Parathyroid adenoma (tissue), 2 donors: ENCODE data around the gene SP8.
"Not testable (repeated sequence)": the region's sequence is repeated elsewhere in the genome, so short reads cannot be mapped to it uniquely, and the experiment has no call there.

Experiments
- H2AFZ ChIP-seq: fragments of 300-600 bp; sonication (generic); one replicate; pipeline ENCODE4 v1.7.0; 2017; ENCODE audit warnings: antibody characterized with exemption, mild to moderate bottlenecking
- H3K27ac ChIP-seq: fragments of 300-600 bp; sonication (generic); one replicate; pipeline ENCODE4 v1.7.0; 2017
- H3K27me3 ChIP-seq: fragments of 300-600 bp; sonication (generic); one replicate; pipeline ENCODE4 v1.7.0; 2017; ENCODE audit warnings: low read length; ENCODE audit not compliant: control insufficient read depth, insufficient read depth
- H3K36me3 ChIP-seq: fragments of 300-600 bp; sonication (generic); one replicate; pipeline ENCODE4 v1.7.0; 2017; ENCODE audit warnings: low read length; ENCODE audit not compliant: control insufficient read depth, insufficient read depth
- H3K4me1 ChIP-seq: fragments of 300-600 bp; sonication (generic); one replicate; pipeline ENCODE4 v1.7.0; 2017; ENCODE audit warnings: control low read depth
- H3K4me2 ChIP-seq: fragments of 300-600 bp; sonication (generic); one replicate; pipeline ENCODE4 v1.7.0; 2017; ENCODE audit warnings: low read length
- H3K4me3 ChIP-seq: fragments of 300-600 bp; sonication (generic); one replicate; pipeline ENCODE4 v1.7.0; 2017; ENCODE audit warnings: low read depth, low read length
- H3K79me2 ChIP-seq: fragments of 300-600 bp; sonication (generic); one replicate; pipeline ENCODE4 v1.7.0; 2017; ENCODE audit warnings: control low read depth
- H3K9ac ChIP-seq: fragments of 300-600 bp; sonication (generic); one replicate; pipeline ENCODE4 v1.7.0; 2017; ENCODE audit warnings: mild to moderate bottlenecking
- H3K9me3 ChIP-seq: fragments of 300-600 bp; sonication (generic); one replicate; pipeline ENCODE4 v1.7.0; 2017; ENCODE audit warnings: low read length; ENCODE audit not compliant: control insufficient read depth
- CTCF ChIP-seq: fragments of 300-600 bp; sonication (generic); IDR thresholded peaks from one replicate; pipeline ENCODE4 v1.7.0; 2017; ENCODE audit warnings: antibody characterized with exemption, mild to moderate bottlenecking
- donor health status: primary hyperparathyroidism.

The SP8 gene

GRCh38 chr7:20831451-20831850 lies 44.8 kb upstream of the SP8 start:
- H3K4me2 ChIP-seq, result no peak overlapping the region
- TF ChIP-seq CTCF, result no peak

GRCh38 chr7:20828947-20829346 lies 42.3 kb upstream of the SP8 start:
- no peak overlapping the region for H3K4me2 ChIP-seq
- no peak overlapping the region for H3K27ac ChIP-seq
- H3K79me2 ChIP-seq, result no peaks in the 10 kb centered on the region
- no peak overlapping the region for H3K4me3 ChIP-seq
- no peak overlapping the region for H3K9ac ChIP-seq
- no peaks in the 10 kb centered on the region for H3K4me1 ChIP-seq
- TF ChIP-seq CTCF, result no peak
- no peaks in the 10 kb centered on the region for H3K27me3 ChIP-seq
- no peak overlapping the region for H2AFZ ChIP-seq
- no peaks in the 10 kb centered on the region for H3K9me3 ChIP-seq
- H3K36me3 ChIP-seq, result no peaks in the 10 kb centered on the region

More at GRCh38 chr7:20831451-20831850, 44.8 kb upstream of the SP8 start:
- H3K36me3 ChIP-seq, result no peaks in the 10 kb centered on the region
- H3K27me3 ChIP-seq, result no peaks in the 10 kb centered on the region
- H3K4me1 ChIP-seq, result no peaks in the 10 kb centered on the region
- H2AFZ ChIP-seq, result no peak overlapping the region
- H3K27ac ChIP-seq, result no peak overlapping the region
- H3K9ac ChIP-seq, result no peak overlapping the region
- H3K4me3 ChIP-seq, result no peak overlapping the region
- H3K79me2 ChIP-seq, result no peaks in the 10 kb centered on the region
- no peaks in the 10 kb centered on the region for H3K9me3 ChIP-seq

GRCh38 chr7:20827172-20827571 lies 40.5 kb upstream of the SP8 start:
- TF ChIP-seq CTCF, result no peak

GRCh38 chr7:20826243-20826642 lies 39.6 kb upstream of the SP8 start:
- no peaks in the 10 kb centered on the region for H3K9me3 ChIP-seq
- TF ChIP-seq CTCF, result no peak
- H3K27ac ChIP-seq, result no peak overlapping the region
- H2AFZ ChIP-seq, result no peak overlapping the region
- no peak overlapping the region for H3K4me2 ChIP-seq
- no peak overlapping the region for H3K4me3 ChIP-seq
- H3K36me3 ChIP-seq, result no peaks in the 10 kb centered on the region
- H3K79me2 ChIP-seq, result no peaks in the 10 kb centered on the region
- H3K27me3 ChIP-seq, result no peaks in the 10 kb centered on the region
- no peak overlapping the region for H3K9ac ChIP-seq
- no peaks in the 10 kb centered on the region for H3K4me1 ChIP-seq

More at GRCh38 chr7:20827172-20827571, 40.5 kb upstream of the SP8 start:
- H3K4me1 ChIP-seq, result no peaks in the 10 kb centered on the region
- no peaks in the 10 kb centered on the region for H3K79me2 ChIP-seq
- no peak overlapping the region for H2AFZ ChIP-seq
- no peaks in the 10 kb centered on the region for H3K9me3 ChIP-seq
- no peak overlapping the region for H3K4me2 ChIP-seq
- H3K27me3 ChIP-seq, result no peaks in the 10 kb centered on the region
- no peak overlapping the region for H3K4me3 ChIP-seq
- H3K9ac ChIP-seq, result no peak overlapping the region
- H3K27ac ChIP-seq, result no peak overlapping the region
- no peaks in the 10 kb centered on the region for H3K36me3 ChIP-seq

- no peaks in the 10 kb centered on the region for H3K79me2 ChIP-seq
- H3K9ac ChIP-seq, result no peak overlapping the region
- H3K36me3 ChIP-seq, result no peaks in the 10 kb centered on the region
- H3K9me3 ChIP-seq, result no peaks in the 10 kb centered on the region
- H3K4me1 ChIP-seq, result no peaks in the 10 kb centered on the region
- H3K4me2 ChIP-seq, result no peak overlapping the region
- no peak for TF ChIP-seq CTCF
- no peak overlapping the region for H2AFZ ChIP-seq
- H3K27ac ChIP-seq, result no peak overlapping the region
- no peaks in the 10 kb centered on the region for H3K27me3 ChIP-seq
- no peak overlapping the region for H3K4me3 ChIP-seq
Measured at GRCh38 chr7:20825555-20825954, 38.9 kb upstream of the SP8 start.

- not testable (repeated sequence) for H3K4me3 ChIP-seq, H3K9ac ChIP-seq, H3K4me2 ChIP-seq, H3K27me3 ChIP-seq, H3K27ac ChIP-seq, H3K36me3 ChIP-seq, H3K4me1 ChIP-seq, H2AFZ ChIP-seq, H3K79me2 ChIP-seq, H3K9me3 ChIP-seq
Measured at GRCh38 chr7:20821390-20821789, 34.7 kb upstream of the SP8 start.
